GM19035 (cell line): ENCODE measurements around the gene MOV10.
"Not testable (repeated sequence)": the region's sequence is repeated elsewhere in the genome, so short reads cannot be mapped to it uniquely, and the experiment has no call there.

Experiments used
- ATAC-seq: cut with Tn5 transposase; IDR thresholded peaks from one replicate; pipeline ENCODE4 v1.9.1; 2021; ENCODE audit not compliant: unreplicated experiment

MOV10 gene

GRCh38 chr1:112712191-112712590 lies 37.7 kb downstream of the MOV10 start:
- no peak for ATAC-seq

- no peak for ATAC-seq
Measured at GRCh38 chr1:112712701-112713128, 38.3 kb downstream of the MOV10 start.

- no peak for ATAC-seq
Measured at GRCh38 chr1:112713466-112714312, 39.2 kb downstream of the MOV10 start.

- ATAC-seq: peak; percentile 20
Measured at GRCh38 chr1:112714313-112715263, 40.1 kb downstream of the MOV10 start.

GRCh38 chr1:112715264-112716053 lies 41.0 kb downstream of the MOV10 start, which contains the start of gene PPM1J:
TSS of gene PPM1J (minus strand) at chr1:112715332. CDS start at chr1:112715301, 31 bp downstream.
- ATAC-seq: peak; percentile 86

- no peak for ATAC-seq
Measured at GRCh38 chr1:112716133-112716720, 41.8 kb downstream of the MOV10 start.

GRCh38 chr1:112717263-112717873 lies 42.9 kb downstream of the MOV10 start:
- ATAC-seq: no peak

- no peak for ATAC-seq
Measured at GRCh38 chr1:112718691-112719418, 44.4 kb downstream of the MOV10 start.

GRCh38 chr1:112719706-112720105 lies 45.2 kb downstream of the MOV10 start:
- no peak for ATAC-seq

- ATAC-seq: no peak
Measured at GRCh38 chr1:112720800-112721199, 46.3 kb downstream of the MOV10 start.

- ATAC-seq: not testable (repeated sequence)
Measured at GRCh38 chr1:112721294-112721693, 46.8 kb downstream of the MOV10 start.

GRCh38 chr1:112721966-112722524 lies 47.6 kb downstream of the MOV10 start:
- no peak for ATAC-seq

GRCh38 chr1:112722601-112723510 lies 48.4 kb downstream of the MOV10 start:
- no peak for ATAC-seq

GRCh38 chr1:112723511-112723839 lies 49.0 kb downstream of the MOV10 start:
- ATAC-seq: no peak

- not testable (repeated sequence) for ATAC-seq
Measured at GRCh38 chr1:112724240-112724639, 49.8 kb downstream of the MOV10 start.

- no peak for ATAC-seq
Measured at GRCh38 chr1:112727716-112728115, 53.3 kb downstream of the MOV10 start.

- not testable (repeated sequence) for ATAC-seq
Measured at GRCh38 chr1:112728306-112728971, 54.0 kb downstream of the MOV10 start.
